GM12891 (cell line): ENCODE results near the gene GATA5.

Experiments used
- POLR2A ChIP-seq: IDR thresholded peaks from 2 replicates; pipeline ENCODE4 v1.6.1; 2011; ENCODE audit warnings: low read depth, low read length, control low read depth
- POLR2AphosphoS5 ChIP-seq: IDR thresholded peaks from 2 replicates; pipeline ENCODE4 v1.6.1; 2011; ENCODE audit warnings: low read depth, low read length, control low read depth
- SPI1 ChIP-seq: IDR thresholded peaks from 2 replicates; pipeline ENCODE4 v1.6.1; 2011; ENCODE audit warnings: low read depth, low read length, control low read depth
- TAF1 ChIP-seq: IDR thresholded peaks from 2 replicates; pipeline ENCODE4 v1.6.1; 2011; ENCODE audit warnings: low read depth, low read length, control low read depth

- TF ChIP-seq POLR2A (no peak), TAF1 (no peak), POLR2AphosphoS5 (no peak), SPI1 (no peak)
These were observed 31.5 kb upstream of the GATA5 start for GRCh38 chr20:62507323-62507722.
